HepG2 (cell line): ENCODE measurements around the gene VIM. TPM values are rescaled to one million over a fixed set of nuclear protein-coding genes. Genes with fewer than 3 reads are reported as not detected.
A peak's percentile ranks its signal among the peaks of the same experiment; 100 is the strongest.

Experiments used
- AGO1 ChIP-seq: fragments of 200-400 bp; formaldehyde crosslinking; IDR thresholded peaks from 2 replicates; pipeline ENCODE4 v1.6.1; 2017; ENCODE audit warnings: mild to moderate bottlenecking, low read depth, low read length, moderate library complexity; ENCODE audit not compliant: poor library complexity, severe bottlenecking
- ASH2L ChIP-seq: fragments of 300-600, 200-600 bp; sonication (generic); IDR thresholded peaks from 2 replicates; pipeline ENCODE4 v1.7.0; 2017; ENCODE audit warnings: low read depth, mild to moderate bottlenecking, moderate library complexity, mixed read lengths, low read length; ENCODE audit not compliant: insufficient read length
- BRD4 ChIP-seq: sonication (generic); formaldehyde crosslinking; IDR thresholded peaks from 2 replicates; pipeline ENCODE4 v1.4.0; 2020; ENCODE audit warnings: missing genetic modification reagents
- DMAP1 ChIP-seq: IDR thresholded peaks from 2 replicates; pipeline ENCODE4 v1.6.1; 2016
- EEA1 ChIP-seq: sonication (generic); formaldehyde crosslinking; IDR thresholded peaks from 2 replicates; pipeline ENCODE4 v1.5.1; 2020; ENCODE audit warnings: mild to moderate bottlenecking, missing genetic modification reagents, borderline replicate concordance
- EED ChIP-seq: sonication (generic); formaldehyde crosslinking; IDR thresholded peaks from 2 replicates; pipeline ENCODE4 v1.5.0; 2020; ENCODE audit warnings: mild to moderate bottlenecking, missing genetic modification reagents
- ERF ChIP-seq: IDR thresholded peaks from 2 replicates; pipeline ENCODE4 v1.6.1; 2018; ENCODE audit warnings: missing biosample characterization, missing genetic modification reagents
- HDAC2 ChIP-seq: sonication (generic); formaldehyde crosslinking; IDR thresholded peaks from 2 replicates; pipeline ENCODE4 v1.4.0; 2020; ENCODE audit warnings: missing genetic modification reagents
- HNF4A ChIP-seq: sonication (generic); formaldehyde crosslinking; IDR thresholded peaks from 2 replicates; pipeline ENCODE4 v1.4.0; 2020; ENCODE audit warnings: missing genetic modification reagents
- KAT7 ChIP-seq: IDR thresholded peaks from 2 replicates; pipeline ENCODE4 v1.6.1; 2018; ENCODE audit warnings: borderline replicate concordance, missing compliant biosample characterization
- PITX1 ChIP-seq: sonication (generic); formaldehyde crosslinking; IDR thresholded peaks from 2 replicates; pipeline ENCODE4 v1.5.1; 2020; ENCODE audit warnings: mild to moderate bottlenecking, missing genetic modification reagents
- RXRA ChIP-seq: sonication (generic); formaldehyde crosslinking; IDR thresholded peaks from 2 replicates; pipeline ENCODE4 v1.5.1; 2020; ENCODE audit warnings: missing genetic modification reagents
- SIX1 ChIP-seq: sonication (generic); formaldehyde crosslinking; IDR thresholded peaks from 2 replicates; pipeline ENCODE4 v1.4.0; 2020; ENCODE audit warnings: missing genetic modification reagents, borderline replicate concordance
- SOX6 ChIP-seq, 2 experiments: fragments of 450-650 bp in 1 of 2; sonication (generic) in 1 of 2; formaldehyde crosslinking in 1 of 2; IDR thresholded peaks; 2 replicates each; pipeline versions ENCODE4 v1.4.0 to v1.6.1; 2017 to 2020; ENCODE audit warnings: antibody characterized with exemption in 1 of 2, mild to moderate bottlenecking in 1 of 2, missing genetic modification reagents in 1 of 2
- THYN1 ChIP-seq: sonication (generic); formaldehyde crosslinking; IDR thresholded peaks from 2 replicates; pipeline ENCODE4 v1.8.1; 2023; ENCODE audit warnings: low read depth, mild to moderate bottlenecking, moderate library complexity, missing genetic modification reagents, borderline replicate concordance
- ZNF274 ChIP-seq: sonication (generic); formaldehyde crosslinking; IDR thresholded peaks from 2 replicates; pipeline ENCODE4 v1.5.1; 2020; ENCODE audit warnings: mild to moderate bottlenecking, missing genetic modification reagents
- ZNF335 ChIP-seq: sonication (generic); formaldehyde crosslinking; IDR thresholded peaks from 2 replicates; pipeline ENCODE4 v1.4.0; 2020; ENCODE audit warnings: missing genetic modification reagents
- ZNF496 ChIP-seq: sonication (generic); formaldehyde crosslinking; IDR thresholded peaks from 2 replicates; pipeline ENCODE4 v1.8.1; 2023; ENCODE audit warnings: mild to moderate bottlenecking, moderate library complexity, missing genetic modification reagents; ENCODE audit not compliant: insufficient replicate concordance
- ZNF558 ChIP-seq: sonication (generic); formaldehyde crosslinking; IDR thresholded peaks from 2 replicates; pipeline ENCODE4 v1.9.0; 2022; ENCODE audit warnings: mild to moderate bottlenecking, missing genetic modification reagents, borderline replicate concordance
- ZNF614 ChIP-seq: IDR thresholded peaks from 2 replicates; pipeline ENCODE4 v1.6.1; 2018; ENCODE audit warnings: missing biosample characterization, missing genetic modification reagents, inconsistent platforms, borderline replicate concordance
- ZNF772 ChIP-seq: sonication (generic); formaldehyde crosslinking; IDR thresholded peaks from 2 replicates; pipeline ENCODE4 v1.5.0; 2020; ENCODE audit warnings: mild to moderate bottlenecking, missing genetic modification reagents
- ZSCAN9 ChIP-seq: IDR thresholded peaks from 2 replicates; pipeline ENCODE4 v1.6.1; 2016; ENCODE audit warnings: borderline replicate concordance
- polyA plus RNA-seq, 8 experiments: library from polyadenylated mRNA; depleted of rRNA in 3 of 8; stranded (reverse) in 7 of 8; unstranded in 1 of 8; fragments of >200 nt; fragmentation: Illumina TruSeq in 4 of 8; extraction: Trizol in 4 of 8; gene quantifications; 2 replicates each; pipeline versions ENCODE4 v1.2.1 to v1.2.3, GENCODE V29; 2011 to 2016; ENCODE audit warnings: low read depth in 4 of 8, missing spikeins in 1 of 8, mixed read lengths in 1 of 8; ENCODE audit not compliant: insufficient read depth in 1 of 8
- total RNA-seq, 5 experiments: library from RNA; depleted of rRNA; stranded (reverse); fragments of >200 nt; fragmentation: Illumina TruSeq; extraction: Trizol; gene quantifications; 2 replicates each; pipeline ENCODE4 v1.2.3, GENCODE V29; 2016; ENCODE audit warnings: low read depth in 1 of 5
- TF ChIP-seq, protein P1 (sequence below): sonication (generic); formaldehyde crosslinking; IDR thresholded peaks from 2 replicates; pipeline ENCODE4 v1.4.0; 2020; ENCODE audit warnings: missing genetic modification reagents
- TF ChIP-seq, protein P2 (sequence below): sonication (generic); formaldehyde crosslinking; conservative IDR thresholded peaks from 2 replicates; pipeline ENCODE4 v1.5.0; 2020; ENCODE audit warnings: missing genetic modification reagents
- TF ChIP-seq, protein P3 (sequence below): IDR thresholded peaks from 2 replicates; pipeline ENCODE4 v1.6.1; 2018; ENCODE audit warnings: missing genetic modification reagents, mild to moderate bottlenecking, missing compliant biosample characterization
- TF ChIP-seq, protein P4 (sequence below): sonication (generic); formaldehyde crosslinking; IDR thresholded peaks from 2 replicates; pipeline ENCODE4 v1.5.0; 2020; ENCODE audit warnings: missing genetic modification reagents

VIM gene
- total and polyA plus RNA-seq, 2 of the 13 experiments (the other 11 are each of a cell fraction or from before 2014, with no cell fraction given) = not detected

DNA sequence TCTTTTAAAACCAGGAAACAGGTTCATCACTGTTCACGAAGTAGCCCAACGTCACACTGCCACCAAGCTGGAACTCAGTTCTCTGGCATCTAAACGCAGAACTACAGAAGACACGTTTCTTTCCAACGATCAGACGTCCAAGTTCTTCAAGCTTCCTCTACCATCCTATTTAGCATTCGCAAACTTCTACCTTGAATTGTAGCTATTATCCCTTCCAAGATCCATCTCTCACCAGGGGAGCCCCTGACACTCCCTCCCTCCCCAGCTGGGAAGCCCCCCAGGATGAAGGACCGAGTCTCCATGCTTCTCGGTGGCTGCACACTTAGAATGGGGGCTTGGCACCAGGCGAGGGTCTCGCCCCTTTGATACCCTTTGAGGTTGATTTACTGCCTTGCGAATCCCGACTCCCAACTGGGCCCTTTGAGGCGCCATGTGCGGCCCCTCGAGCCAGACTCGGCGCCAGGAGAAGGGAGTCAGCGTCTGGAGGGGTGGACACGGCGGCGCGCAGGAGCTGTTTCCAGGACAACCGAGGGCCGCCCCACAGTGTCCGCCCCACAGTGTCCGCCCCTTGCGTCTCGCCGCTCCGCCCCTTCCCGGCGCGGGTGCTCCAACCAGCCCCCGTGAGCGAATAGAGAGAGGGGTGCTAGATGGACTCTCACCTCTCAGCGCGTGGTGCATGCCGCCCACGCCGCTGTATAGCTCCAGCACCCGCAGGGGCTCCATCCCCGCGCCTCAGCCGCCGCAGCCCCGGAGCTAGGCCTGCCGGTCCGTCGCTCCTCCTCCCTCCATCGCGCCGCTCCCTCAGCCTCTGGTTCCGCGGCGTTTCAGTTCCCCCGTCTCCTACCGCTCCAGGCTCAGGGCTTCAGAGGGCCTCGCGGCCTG is 26.9 kb upstream of the VIM start, which contains the start of gene TRDMT1 (continued):
- TF ChIP-seq AGO1 (peak; percentile 46), ZNF772 (peak; percentile 74; the same call in 1 of the 2 replicates), ZNF558 (CRISPR knock-in tag) (peak; percentile 89; the same call in 1 of the 2 replicates), HNF4A (CRISPR knock-in tag) (peak; percentile 50; the same call in 1 of the 2 replicates), ZSCAN9 (CRISPR knock-in tag) (peak; percentile 73; the same call in 1 of the 2 replicates), DMAP1 (CRISPR knock-in tag) (peak; percentile 93), ERF (peak; percentile 87), ZNF496 (CRISPR knock-in tag) (no peak), EED (CRISPR knock-in tag) (peak; percentile 84), ZNF614 (CRISPR knock-in tag) (peak; percentile 79; the same call in 1 of the 2 replicates), EEA1 (0 out of 2 replicates have a peak, but pooled peaks have one; percentile 74), ASH2L (peak; percentile 99), THYN1 (CRISPR knock-in tag) (no peak), RXRA (CRISPR knock-in tag) (peak; percentile 57; the same call in 1 of the 2 replicates), SOX6 (IDR thresholded peaks at IDR 0.05) (no peak), SOX6 (CRISPR knock-in tag; IDR thresholded peaks at IDR 0.05) (peak; percentile 71), KAT7 (CRISPR knock-in tag) (peak; percentile 97), PITX1 (CRISPR knock-in tag) (peak; percentile 77; the same call in 1 of the 2 replicates), BRD4 (CRISPR knock-in tag) (peak; percentile 98), HDAC2 (peak; percentile 76), ZNF274 (CRISPR knock-in tag) (peak; percentile 85; the same call in 1 of the 2 replicates), SIX1 (0 out of 2 replicates have a peak, but pooled peaks have one; percentile 47), ZNF335 (CRISPR knock-in tag) (peak; percentile 67; the same call in 1 of the 2 replicates)
- TF ChIP-seq, protein P1, sequence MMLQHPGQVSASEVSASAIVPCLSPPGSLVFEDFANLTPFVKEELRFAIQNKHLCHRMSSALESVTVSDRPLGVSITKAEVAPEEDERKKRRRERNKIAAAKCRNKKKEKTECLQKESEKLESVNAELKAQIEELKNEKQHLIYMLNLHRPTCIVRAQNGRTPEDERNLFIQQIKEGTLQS (CRISPR knock-in tag) = peak; percentile 63; the same call in 1 of the 2 replicates
- TF ChIP-seq, protein P2, sequence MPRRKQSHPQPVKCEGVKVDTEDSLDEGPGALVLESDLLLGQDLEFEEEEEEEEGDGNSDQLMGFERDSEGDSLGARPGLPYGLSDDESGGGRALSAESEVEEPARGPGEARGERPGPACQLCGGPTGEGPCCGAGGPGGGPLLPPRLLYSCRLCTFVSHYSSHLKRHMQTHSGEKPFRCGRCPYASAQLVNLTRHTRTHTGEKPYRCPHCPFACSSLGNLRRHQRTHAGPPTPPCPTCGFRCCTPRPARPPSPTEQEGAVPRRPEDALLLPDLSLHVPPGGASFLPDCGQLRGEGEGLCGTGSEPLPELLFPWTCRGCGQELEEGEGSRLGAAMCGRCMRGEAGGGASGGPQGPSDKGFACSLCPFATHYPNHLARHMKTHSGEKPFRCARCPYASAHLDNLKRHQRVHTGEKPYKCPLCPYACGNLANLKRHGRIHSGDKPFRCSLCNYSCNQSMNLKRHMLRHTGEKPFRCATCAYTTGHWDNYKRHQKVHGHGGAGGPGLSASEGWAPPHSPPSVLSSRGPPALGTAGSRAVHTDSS (CRISPR knock-in tag) = no peak
- TF ChIP-seq, protein P3, sequence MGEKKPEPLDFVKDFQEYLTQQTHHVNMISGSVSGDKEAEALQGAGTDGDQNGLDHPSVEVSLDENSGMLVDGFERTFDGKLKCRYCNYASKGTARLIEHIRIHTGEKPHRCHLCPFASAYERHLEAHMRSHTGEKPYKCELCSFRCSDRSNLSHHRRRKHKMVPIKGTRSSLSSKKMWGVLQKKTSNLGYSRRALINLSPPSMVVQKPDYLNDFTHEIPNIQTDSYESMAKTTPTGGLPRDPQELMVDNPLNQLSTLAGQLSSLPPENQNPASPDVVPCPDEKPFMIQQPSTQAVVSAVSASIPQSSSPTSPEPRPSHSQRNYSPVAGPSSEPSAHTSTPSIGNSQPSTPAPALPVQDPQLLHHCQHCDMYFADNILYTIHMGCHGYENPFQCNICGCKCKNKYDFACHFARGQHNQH (CRISPR knock-in tag) = peak; percentile 93
- TF ChIP-seq, protein P4, sequence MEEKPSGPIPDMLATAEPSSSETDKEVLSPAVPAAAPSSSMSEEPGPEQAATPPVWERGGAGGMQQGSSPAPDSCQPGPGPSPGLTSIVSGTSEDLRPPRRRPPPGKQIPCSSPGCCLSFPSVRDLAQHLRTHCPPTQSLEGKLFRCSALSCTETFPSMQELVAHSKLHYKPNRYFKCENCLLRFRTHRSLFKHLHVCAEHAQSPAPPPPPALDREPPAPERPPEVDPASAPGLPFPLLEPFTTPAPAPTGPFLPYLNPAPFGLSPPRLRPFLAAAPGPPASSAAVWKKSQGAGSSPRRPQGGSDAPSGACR (CRISPR knock-in tag) = 0 out of 2 replicates have a peak, but pooled peaks have one; percentile 39
